ENCODE measurements around the gene MARCHF3. TPM values are rescaled to one million over a fixed set of nuclear protein-coding genes. Genes with fewer than 3 reads are reported as not detected.

Gene MARCHF3
- total RNA-seq, 1 experiment from 2014 or later, result 0.61 TPM

DNA sequence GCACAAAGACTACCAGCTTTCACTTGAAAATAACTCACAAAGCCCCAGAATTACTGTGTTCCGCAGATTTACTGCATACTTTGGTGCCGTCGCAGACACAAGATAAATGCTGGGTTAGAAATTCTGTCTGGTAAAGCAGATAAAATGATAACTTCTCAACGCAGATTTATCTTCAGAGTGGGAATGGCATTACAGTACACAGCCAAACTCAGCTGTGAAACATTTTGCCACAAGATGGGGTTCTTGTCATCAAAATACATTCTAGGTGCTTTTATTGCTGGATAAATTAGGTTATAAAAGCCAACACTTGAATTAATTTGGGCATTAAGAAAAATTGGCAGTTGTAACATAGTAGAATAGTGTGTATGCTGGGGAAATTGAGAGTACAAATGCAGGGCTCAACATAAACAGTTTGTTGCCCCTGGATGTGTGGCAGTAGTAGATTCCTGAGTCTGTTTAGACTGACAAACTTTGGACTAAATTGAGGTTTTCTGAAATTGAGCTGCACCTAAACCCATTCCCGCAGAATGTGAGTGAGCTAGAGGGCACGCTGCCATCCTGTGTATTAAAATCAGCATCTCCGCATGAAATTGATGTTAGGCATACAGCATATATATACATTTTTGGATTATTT is 192.3 kb downstream of the MARCHF3 start:
- intact Hi-C loops (cut with micrococcal nuclease; ENCODE audit: unreplicated experiment), result loop anchor here (10.0 kb wide), 1 partner anchor 657 kb away; no protein-coding TSS in a partner anchor
- Mint-ChIP-seq H3K27me3 (ENCODE audit: insufficient read depth, unreplicated experiment) (no peaks in the 10 kb centered on the region), H3K4me3 (ENCODE audit: unreplicated experiment) (no peak overlapping the region), H3K27ac (ENCODE audit: unreplicated experiment) (no peak overlapping the region), H3K36me3 (ENCODE audit: insufficient read depth, unreplicated experiment) (peaks cover 77% of the 10 kb centered on the region), H3K9me3 (ENCODE audit: unreplicated experiment) (no peaks in the 10 kb centered on the region), H3K4me1 (ENCODE audit: low read depth, unreplicated experiment) (no peaks in the 10 kb centered on the region)
- CTCF ChIA-PET, result no interaction called here
- Histone ChIP-seq H3K4me3 (ENCODE audit: low read depth, low read length) (no peak overlapping the region), H3K36me3 (ENCODE audit: control insufficient read depth, insufficient read depth, low read length) (no peaks in the 10 kb centered on the region), H3K27me3 (replicated peaks; ENCODE audit: control insufficient read depth, insufficient read depth, low read length) (no peaks in the 10 kb centered on the region), H3K4me1 (no peaks in the 10 kb centered on the region), H3K9me3 (no peaks in the 10 kb centered on the region)
- no peak for DNase-seq
- POLR2A ChIA-PET, result no interaction called here
- no TSS peak for BruUV-seq (replicated peaks)
- no peak for TF ChIP-seq CTCF (IDR thresholded peaks at IDR 0.05; ENCODE audit: insufficient read depth in 1 of 2, low read depth in 1 of 2, low read length in 1 of 2, severe bottlenecking in 1 of 2, unreplicated experiment in 1 of 2)

GRCh38 chr5:126837242-126837641 is 193.1 kb downstream of the MARCHF3 start:
- H3K27ac Mint-ChIP-seq (ENCODE audit: unreplicated experiment), result no peak overlapping the region
- intact Hi-C loops (cut with micrococcal nuclease; ENCODE audit: unreplicated experiment), result loop anchor here (10.0 kb wide), 1 partner anchor 658 kb away; no protein-coding TSS in a partner anchor
- TF ChIP-seq CTCF (IDR thresholded peaks at IDR 0.05; ENCODE audit: insufficient read depth in 1 of 2, low read depth in 1 of 2, low read length in 1 of 2, severe bottlenecking in 1 of 2, unreplicated experiment in 1 of 2), result no peak
- no peak overlapping the region for H3K4me3 Mint-ChIP-seq (ENCODE audit: unreplicated experiment)
- peaks cover 80% of the 10 kb centered on the region for H3K36me3 Mint-ChIP-seq (ENCODE audit: insufficient read depth, unreplicated experiment)
- POLR2A ChIA-PET, result no interaction called here
- Histone ChIP-seq H3K4me1 (no peaks in the 10 kb centered on the region), H3K4me3 (ENCODE audit: low read depth, low read length) (no peak overlapping the region), H3K27me3 (replicated peaks; ENCODE audit: control insufficient read depth, insufficient read depth, low read length) (no peaks in the 10 kb centered on the region), H3K9me3 (no peaks in the 10 kb centered on the region), H3K36me3 (ENCODE audit: control insufficient read depth, insufficient read depth, low read length) (no peaks in the 10 kb centered on the region)
- no peaks in the 10 kb centered on the region for H3K9me3 Mint-ChIP-seq (ENCODE audit: unreplicated experiment)
- CTCF ChIA-PET, result no interaction called here
- BruUV-seq (replicated peaks), result no TSS peak
- no peaks in the 10 kb centered on the region for H3K4me1 Mint-ChIP-seq (ENCODE audit: low read depth, unreplicated experiment)
- no peak for DNase-seq
- no peaks in the 10 kb centered on the region for H3K27me3 Mint-ChIP-seq (ENCODE audit: insufficient read depth, unreplicated experiment)

DNA sequence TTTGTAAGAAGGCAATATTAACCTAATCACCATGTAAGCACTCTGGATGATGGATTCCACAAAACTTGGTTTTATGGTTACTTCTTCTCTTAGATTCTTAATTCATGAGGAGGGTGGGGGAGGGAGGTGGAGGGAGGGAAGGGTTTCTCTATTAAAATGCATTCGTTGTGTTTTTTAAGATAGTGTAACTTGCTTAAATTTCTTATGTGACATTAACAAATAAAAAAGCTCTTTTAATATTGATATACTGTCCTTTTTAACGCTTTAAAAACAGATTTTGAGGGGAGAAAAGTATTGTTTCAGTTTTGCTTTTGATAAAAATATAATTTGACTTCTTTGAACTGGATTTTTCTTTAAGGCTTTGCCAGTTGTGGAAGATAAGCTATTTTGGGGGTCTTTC is 193.6 kb downstream of the MARCHF3 start:
- DNase-seq, result no peak
- Mint-ChIP-seq H3K4me1 (ENCODE audit: low read depth, unreplicated experiment) (no peaks in the 10 kb centered on the region), H3K9me3 (ENCODE audit: unreplicated experiment) (no peaks in the 10 kb centered on the region), H3K27ac (ENCODE audit: unreplicated experiment) (no peak overlapping the region), H3K36me3 (ENCODE audit: insufficient read depth, unreplicated experiment) (peaks cover 77% of the 10 kb centered on the region), H3K4me3 (ENCODE audit: unreplicated experiment) (no peak overlapping the region), H3K27me3 (ENCODE audit: insufficient read depth, unreplicated experiment) (no peaks in the 10 kb centered on the region)
- H3K4me3 ChIP-seq (ENCODE audit: low read depth, low read length), result no peak overlapping the region
- H3K27me3 ChIP-seq (replicated peaks; ENCODE audit: control insufficient read depth, insufficient read depth, low read length), result no peaks in the 10 kb centered on the region
- H3K4me1 ChIP-seq, result no peaks in the 10 kb centered on the region
- H3K36me3 ChIP-seq (ENCODE audit: control insufficient read depth, insufficient read depth, low read length), result no peaks in the 10 kb centered on the region
- POLR2A ChIA-PET, result no interaction called here
- intact Hi-C loops (cut with micrococcal nuclease; ENCODE audit: unreplicated experiment), result loop anchor here (10.0 kb wide), 1 partner anchor 658 kb away; no protein-coding TSS in a partner anchor
- no peaks in the 10 kb centered on the region for H3K9me3 ChIP-seq
- BruUV-seq (replicated peaks), result no TSS peak
- CTCF ChIA-PET, result no interaction called here
- no peak for TF ChIP-seq CTCF (IDR thresholded peaks at IDR 0.05; ENCODE audit: insufficient read depth in 1 of 2, low read depth in 1 of 2, low read length in 1 of 2, severe bottlenecking in 1 of 2, unreplicated experiment in 1 of 2)
